K562 (cell line): ENCODE data around the gene SEC16A. TPM values are rescaled to one million over a fixed set of nuclear protein-coding genes. Genes with fewer than 3 reads are reported as not detected.
A peak's percentile ranks its signal among the peaks of the same experiment; 100 is the strongest.

ENCODE experiments used
- BMI1 ChIP-seq: fragments of 150-350 bp; IDR thresholded peaks from 2 replicates; pipeline ENCODE4 v1.6.1; 2014; ENCODE audit warnings: low read length
- CTBP1 ChIP-seq: fragments of 450-650 bp; IDR thresholded peaks from 2 replicates; pipeline ENCODE4 v1.6.1; 2016; ENCODE audit warnings: borderline replicate concordance
- ELF4 ChIP-seq: fragments of 450-650 bp; formaldehyde crosslinking; IDR thresholded peaks from 2 replicates; pipeline ENCODE4 v1.4.0; 2022; ENCODE audit warnings: missing genetic modification characterization
- FOXA3 ChIP-seq, 2 experiments: fragments of 450-650 bp in 1 of 2; sonication (generic) in 1 of 2; formaldehyde crosslinking; IDR thresholded peaks in 1 of 2; conservative IDR thresholded peaks in 1 of 2; 2 replicates each; pipeline versions ENCODE4 v1.4.0 to v1.8.0; 2020 to 2022; ENCODE audit warnings: mild to moderate bottlenecking in 2 of 2, missing genetic modification reagents in 1 of 2
- FOXO4 ChIP-seq: fragments of 450-650 bp; formaldehyde crosslinking; IDR thresholded peaks from 2 replicates; pipeline ENCODE4 v1.4.0; 2020; ENCODE audit warnings: mild to moderate bottlenecking, moderate library complexity
- FUS ChIP-seq: fragments of 200-400 bp; formaldehyde crosslinking; optimal IDR thresholded peaks from 2 replicates; pipeline ENCODE3; 2017; ENCODE audit warnings: low read depth, low read length
- GABPA ChIP-seq: fragments of 200-800 bp; sonication (Bioruptor generic); conservative IDR thresholded peaks from 2 replicates; pipeline ENCODE4 v1.6.1; 2016; ENCODE audit warnings: low read depth, missing genetic modification characterization, missing compliant biosample characterization
- NBN ChIP-seq: fragments of 450-650 bp; IDR thresholded peaks from 2 replicates; pipeline ENCODE4 v1.6.1; 2016; ENCODE audit warnings: low read depth, mild to moderate bottlenecking
- NR4A1 ChIP-seq, 2 experiments: fragments of 250-450 bp in 1 of 2; fragments of 450-650 bp in 1 of 2; sonication (Bioruptor Pico) in 1 of 2; IDR thresholded peaks; 2 replicates each; pipeline versions ENCODE4 v1.4.0 to v1.6.1; 2016 to 2020; ENCODE audit warnings: mild to moderate bottlenecking in 2 of 2, missing compliant biosample characterization in 1 of 2, missing genetic modification characterization in 1 of 2, moderate library complexity in 1 of 2
- RBBP5 ChIP-seq: fragments of 200-600 bp; sonication (generic); IDR thresholded peaks from 2 replicates; pipeline ENCODE4 v1.6.1; 2012; ENCODE audit warnings: borderline replicate concordance, mild to moderate bottlenecking, low read length, control low read depth, inconsistent platforms; ENCODE audit not compliant: insufficient read depth, poor library complexity, severe bottlenecking
- SIN3B ChIP-seq: fragments of 450-650 bp; IDR thresholded peaks from 2 replicates; pipeline ENCODE4 v1.6.1; 2017; ENCODE audit warnings: low read depth, mild to moderate bottlenecking, moderate library complexity
- SIX5 ChIP-seq, 2 experiments: IDR thresholded peaks; 2 replicates each; pipeline ENCODE4 v1.6.1; 2011; ENCODE audit warnings: low read length in 2 of 2, borderline replicate concordance in 1 of 2, low read depth in 1 of 2, mild to moderate bottlenecking in 1 of 2, moderate library complexity in 1 of 2; ENCODE audit not compliant: insufficient read depth in 1 of 2
- STAG1 ChIP-seq: sonication (generic); formaldehyde crosslinking; IDR thresholded peaks from 2 replicates; pipeline ENCODE4 v1.5.0; 2020; ENCODE audit warnings: missing genetic modification reagents, borderline replicate concordance
- THAP12 ChIP-seq: fragments of 250-450 bp; sonication (Bioruptor Pico); IDR thresholded peaks from 2 replicates; pipeline ENCODE4 v1.9.0; 2021; ENCODE audit warnings: mild to moderate bottlenecking, inconsistent platforms
- UBTF ChIP-seq, 2 experiments: IDR thresholded peaks; 2 replicates each; pipeline ENCODE4 v1.6.1; 2012; ENCODE audit warnings: improper control_type of control experiment in 2 of 2, low read depth in 2 of 2, low read length in 2 of 2, borderline replicate concordance in 1 of 2
- YBX1 ChIP-seq: fragments of 450-650 bp; IDR thresholded peaks from 2 replicates; pipeline ENCODE4 v1.7.1; 2016; ENCODE audit warnings: mild to moderate bottlenecking
- ZC3H4 ChIP-seq: sonication (generic); formaldehyde crosslinking; IDR thresholded peaks from 2 replicates; pipeline ENCODE4 v1.9.0; 2021; ENCODE audit warnings: missing genetic modification reagents, borderline replicate concordance
- ZNF12 ChIP-seq: sonication (generic); formaldehyde crosslinking; IDR thresholded peaks from 2 replicates; pipeline ENCODE4 v1.4.0; 2020; ENCODE audit warnings: mild to moderate bottlenecking, missing genetic modification reagents
- ZNF507 ChIP-seq: conservative IDR thresholded peaks from 2 replicates; pipeline ENCODE4 v1.6.1; 2017; ENCODE audit warnings: missing genetic modification characterization, missing compliant biosample characterization
- ZNF696 ChIP-seq: fragments of 250-450 bp; sonication (Bioruptor Pico); conservative IDR thresholded peaks from 2 replicates; pipeline ENCODE4 v1.4.0; 2020; ENCODE audit warnings: mild to moderate bottlenecking, moderate library complexity
- polyA plus RNA-seq, 8 experiments: library from polyadenylated mRNA; depleted of rRNA in 4 of 8; stranded (reverse) in 5 of 8; unstranded in 3 of 8; fragments of >200 nt; fragmentation: Nextera tagmentation in 2 of 8; fragmentation: Illumina TruSeq in 1 of 8; extraction: Ambion mirVana in 2 of 8; extraction: Trizol in 1 of 8; gene quantifications; 2 replicates each; pipeline versions ENCODE4 v1.2.1 to v1.2.3, GENCODE V29; 2011 to 2014; ENCODE audit warnings: inconsistent platforms in 1 of 8, missing spikeins in 1 of 8
- total RNA-seq, 7 experiments: library from RNA; depleted of rRNA in 6 of 7; stranded (reverse); fragments of >200 nt in 6 of 7; fragmentation: Illumina TruSeq in 2 of 7; extraction: Trizol in 2 of 7; gene quantifications; 2 replicates each; pipeline versions ENCODE4 v1.2.1 to v1.2.3, GENCODE V29; 2011 to 2021; ENCODE audit warnings: low replicate concordance in 1 of 7
- TF ChIP-seq, protein P1 (sequence below): fragments of 450-650 bp; IDR thresholded peaks from 2 replicates; pipeline ENCODE4 v1.6.1; 2016; ENCODE audit warnings: low read depth, mild to moderate bottlenecking, moderate library complexity

The SEC16A gene
- total and polyA plus RNA-seq, 9 of the 15 experiments (the other 6 are each of a cell fraction or from before 2014, with no cell fraction given): 8.3 to 62.8 (median 14.0) TPM

- no peak for TF ChIP-seq NBN
- TF ChIP-seq SIX5 (IDR thresholded peaks at IDR 0.05; ENCODE audit: borderline replicate concordance in 1 of 2, insufficient read depth in 1 of 2, low read depth in 1 of 2, low read length in 2 of 2): no peak
- no peak for TF ChIP-seq ZC3H4
- TF ChIP-seq FOXA3 (CRISPR knock-in tag; conservative IDR thresholded peaks at IDR 0.05 in 1 of 2, IDR thresholded peaks at IDR 0.05 in 1 of 2): no peak
- TF ChIP-seq FUS: no peak
- TF ChIP-seq UBTF (IDR thresholded peaks at IDR 0.05; ENCODE audit: borderline replicate concordance in 1 of 2, low read depth in 2 of 2, low read length in 2 of 2): peak in 1 of 2 experiments; percentile 36; a peak in 1 of 4 replicates
- TF ChIP-seq GABPA (tag): peak; percentile 85
- TF ChIP-seq SIN3B: 0 out of 2 replicates have a peak, but pooled peaks have one; percentile 40
- TF ChIP-seq ZNF696: no peak
- TF ChIP-seq FOXO4 (CRISPR knock-in tag): no peak
- TF ChIP-seq, protein P1, sequence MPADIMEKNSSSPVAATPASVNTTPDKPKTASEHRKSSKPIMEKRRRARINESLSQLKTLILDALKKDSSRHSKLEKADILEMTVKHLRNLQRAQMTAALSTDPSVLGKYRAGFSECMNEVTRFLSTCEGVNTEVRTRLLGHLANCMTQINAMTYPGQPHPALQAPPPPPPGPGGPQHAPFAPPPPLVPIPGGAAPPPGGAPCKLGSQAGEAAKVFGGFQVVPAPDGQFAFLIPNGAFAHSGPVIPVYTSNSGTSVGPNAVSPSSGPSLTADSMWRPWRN: no peak
- peak; percentile 29 for TF ChIP-seq RBBP5
- no peak for TF ChIP-seq YBX1
- TF ChIP-seq NR4A1 (CRISPR knock-in tag; IDR thresholded peaks at IDR 0.05): no peak
- no peak for TF ChIP-seq NR4A1 (tag; IDR thresholded peaks at IDR 0.05)
- peak; percentile 60; the same call in 1 of the 2 replicates for TF ChIP-seq THAP12 (CRISPR knock-in tag)
- peak; percentile 93 for TF ChIP-seq CTBP1
- no peak for TF ChIP-seq ZNF507 (tag)
- no peak for TF ChIP-seq ZNF12 (CRISPR knock-in tag)
- TF ChIP-seq BMI1: no peak
- TF ChIP-seq STAG1 (CRISPR knock-in tag): no peak
- TF ChIP-seq ELF4 (CRISPR knock-in tag): no peak
Measured at GRCh38 chr9:136483589-136484152, 831 bp upstream of the SEC16A start (continued).
